ENCODE data around the gene CA10.

CA10 gene

GRCh38 chr17:51814521-51814920, 344.0 kb downstream of the CA10 start:
- Mint-ChIP-seq H3K27ac (peak overlapping the region in 1 of 3 experiments; percentile 9), H3K4me1 (peaks cover 13% of the 10 kb centered on the region), H3K9me3 (peaks cover 3% of the 10 kb centered on the region), H3K27me3 (ENCODE audit: low read depth) (peaks cover 4% of the 10 kb centered on the region), H3K36me3 (ENCODE audit: low read depth) (peaks cover 3% of the 10 kb centered on the region), H3K4me3 (no peak overlapping the region)
- no peak for TF ChIP-seq CTCF (IDR thresholded peaks at IDR 0.05; ENCODE audit: unreplicated experiment in 3 of 3)

GRCh38 chr17:51813784-51814174, 344.7 kb downstream of the CA10 start:
- Mint-ChIP-seq H3K4me3 (no peak overlapping the region), H3K4me1 (peaks cover 6% of the 10 kb centered on the region), H3K27ac (no peak overlapping the region), H3K27me3 (ENCODE audit: low read depth) (peaks cover 7% of the 10 kb centered on the region), H3K9me3 (peaks cover 3% of the 10 kb centered on the region), H3K36me3 (ENCODE audit: low read depth) (peaks cover 3% of the 10 kb centered on the region)
- no peak for TF ChIP-seq CTCF (IDR thresholded peaks at IDR 0.05; ENCODE audit: unreplicated experiment in 3 of 3)

GRCh38 chr17:51813140-51813783, 345.3 kb downstream of the CA10 start:
- Mint-ChIP-seq H3K27ac (no peak overlapping the region), H3K4me3 (no peak overlapping the region), H3K9me3 (peaks cover 3% of the 10 kb centered on the region), H3K36me3 (ENCODE audit: low read depth) (peaks cover 3% of the 10 kb centered on the region), H3K4me1 (peaks cover under 1% of the 10 kb centered on the region), H3K27me3 (ENCODE audit: low read depth) (peaks cover 7% of the 10 kb centered on the region)
- no peak for TF ChIP-seq CTCF (IDR thresholded peaks at IDR 0.05; ENCODE audit: unreplicated experiment in 3 of 3)

- H3K36me3 Mint-ChIP-seq (ENCODE audit: low read depth): peaks cover 3% of the 10 kb centered on the region
- H3K27ac Mint-ChIP-seq: no peak overlapping the region
- H3K4me3 Mint-ChIP-seq: no peak overlapping the region
- H3K4me1 Mint-ChIP-seq: peaks cover 30% of the 10 kb centered on the region
- TF ChIP-seq CTCF (IDR thresholded peaks at IDR 0.05; ENCODE audit: unreplicated experiment in 3 of 3): no peak
- peaks cover 3% of the 10 kb centered on the region for H3K27me3 Mint-ChIP-seq (ENCODE audit: low read depth)
- H3K9me3 Mint-ChIP-seq: peaks cover 3% of the 10 kb centered on the region
Measured at GRCh38 chr17:51807460-51807859, 351.1 kb downstream of the CA10 start.

GRCh38 chr17:51805765-51806164, 352.7 kb downstream of the CA10 start:
- Mint-ChIP-seq H3K27ac (peak overlapping the region; percentile 2 to 29 (median 13)), H3K36me3 (ENCODE audit: low read depth) (no peaks in the 10 kb centered on the region), H3K4me1 (peaks cover 36% of the 10 kb centered on the region), H3K4me3 (no peak overlapping the region), H3K9me3 (no peaks in the 10 kb centered on the region), H3K27me3 (ENCODE audit: low read depth) (peaks cover 7% of the 10 kb centered on the region)
- TF ChIP-seq CTCF (IDR thresholded peaks at IDR 0.05; ENCODE audit: unreplicated experiment in 3 of 3): no peak

- Mint-ChIP-seq H3K4me1 (peaks cover 36% of the 10 kb centered on the region), H3K27me3 (ENCODE audit: low read depth) (peaks cover 7% of the 10 kb centered on the region), H3K9me3 (no peaks in the 10 kb centered on the region), H3K27ac (peak overlapping the region in 2 of 3 experiments; percentile 2 to 32), H3K36me3 (ENCODE audit: low read depth) (no peaks in the 10 kb centered on the region), H3K4me3 (no peak overlapping the region)
- TF ChIP-seq CTCF (IDR thresholded peaks at IDR 0.05; ENCODE audit: unreplicated experiment in 3 of 3): no peak
Measured at GRCh38 chr17:51805185-51805584, 353.3 kb downstream of the CA10 start.
